ENCODE measurements around the gene TBC1D16.

Gene TBC1D16

GRCh38 chr17:79929257-79930061 lies 106.2 kb downstream of the TBC1D16 start:
- H3K27ac ChIP-seq = no peak overlapping the region
- TF ChIP-seq CTCF (conservative IDR thresholded peaks at IDR 0.05) (no peak), ZFX (IDR thresholded peaks at IDR 0.05) (no peak)

GRCh38 chr17:79928502-79929256 lies 107.0 kb downstream of the TBC1D16 start:
- H3K27ac ChIP-seq = no peak overlapping the region
- TF ChIP-seq CTCF (conservative IDR thresholded peaks at IDR 0.05) = no peak
- TF ChIP-seq ZFX (IDR thresholded peaks at IDR 0.05) = no peak

- no peak overlapping the region for H3K27ac ChIP-seq
- TF ChIP-seq ZFX (IDR thresholded peaks at IDR 0.05) (no peak), CTCF (conservative IDR thresholded peaks at IDR 0.05) (no peak)
These were observed 107.8 kb downstream of the TBC1D16 start for GRCh38 chr17:79927688-79928501.

GRCh38 chr17:79927136-79927661 lies 108.5 kb downstream of the TBC1D16 start:
- TF ChIP-seq ZFX (IDR thresholded peaks at IDR 0.05) (no peak), CTCF (conservative IDR thresholded peaks at IDR 0.05) (no peak)
- H3K27ac ChIP-seq = no peak overlapping the region

- H3K27ac ChIP-seq = no peak overlapping the region
- TF ChIP-seq CTCF (conservative IDR thresholded peaks at IDR 0.05) = no peak
- no peak for TF ChIP-seq ZFX (IDR thresholded peaks at IDR 0.05)
These were observed 109.0 kb downstream of the TBC1D16 start for GRCh38 chr17:79926605-79927135.

- TF ChIP-seq CTCF (conservative IDR thresholded peaks at IDR 0.05) (no peak), ZFX (IDR thresholded peaks at IDR 0.05) (no peak)
- H3K27ac ChIP-seq = no peak overlapping the region
These were observed 109.5 kb downstream of the TBC1D16 start for GRCh38 chr17:79926142-79926604.

All from C4-2B (cell line).